G401 (cell line): ENCODE results near the gene OPCML. TPM values are rescaled to one million over a fixed set of nuclear protein-coding genes. Genes with fewer than 3 reads are reported as not detected.

ENCODE experiments used
- DNase-seq: peaks from one replicate; pipeline ENCODE4 v3.0.0-alpha.2; 2015; ENCODE audit warnings: low spot score
- in situ Hi-C: cut with HindIII; loops from 2 replicates; pipeline ENCODE4 v1.10.0; 2016; ENCODE audit warnings: low sequenced_read_pairs, mixed read lengths
- total RNA-seq: library from RNA; depleted of rRNA; stranded (reverse); fragments of >200 nt; shearing (Covaris generic); gene quantifications from 2 replicates; pipeline ENCODE4 v1.2.3, GENCODE V29; 2014

OPCML gene
- total RNA-seq, 1 experiment from 2014 or later: not detected

DNA sequence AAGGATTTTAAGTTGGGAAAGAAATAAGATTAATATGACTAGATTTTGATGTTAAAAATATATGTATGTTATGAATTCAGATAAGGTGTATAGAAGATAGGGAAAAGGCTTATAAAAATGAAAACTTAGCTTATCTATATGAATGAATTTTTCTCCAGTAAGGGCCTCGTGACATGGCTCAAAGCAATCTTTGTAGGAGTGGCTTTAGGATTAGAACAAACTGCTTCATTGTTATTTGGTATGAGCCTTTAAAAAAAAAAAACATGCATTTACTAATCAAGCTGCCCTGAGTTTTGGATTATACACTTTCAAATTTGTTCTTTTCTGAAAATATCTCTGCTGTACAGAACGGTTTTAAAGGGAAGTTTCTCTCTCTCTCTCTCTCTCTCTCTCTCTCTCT is 905.9 kb downstream of the OPCML start:
- in situ Hi-C loops: no loop called here
- DNase-seq: no peak

DNA sequence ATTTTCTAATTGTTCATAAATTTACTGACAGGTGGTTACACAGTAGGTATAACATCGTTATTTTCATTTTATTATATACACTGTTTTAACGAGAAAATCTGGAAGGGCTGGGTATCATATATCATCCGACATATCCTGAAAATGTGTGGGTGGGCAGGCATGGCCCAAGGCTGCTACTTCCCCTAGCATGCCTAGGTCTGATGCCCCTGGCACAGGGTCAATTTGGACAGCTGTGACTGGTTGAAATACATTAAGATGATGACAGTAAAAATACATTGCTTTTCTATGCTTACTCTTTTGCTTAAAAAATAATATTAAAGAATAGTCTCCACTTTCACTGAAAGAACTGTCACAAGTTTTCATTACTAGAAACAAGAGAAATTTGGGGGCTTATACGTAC is 908.8 kb downstream of the OPCML start:
- in situ Hi-C loops: no loop called here
- peak; percentile 30 for DNase-seq

DNA sequence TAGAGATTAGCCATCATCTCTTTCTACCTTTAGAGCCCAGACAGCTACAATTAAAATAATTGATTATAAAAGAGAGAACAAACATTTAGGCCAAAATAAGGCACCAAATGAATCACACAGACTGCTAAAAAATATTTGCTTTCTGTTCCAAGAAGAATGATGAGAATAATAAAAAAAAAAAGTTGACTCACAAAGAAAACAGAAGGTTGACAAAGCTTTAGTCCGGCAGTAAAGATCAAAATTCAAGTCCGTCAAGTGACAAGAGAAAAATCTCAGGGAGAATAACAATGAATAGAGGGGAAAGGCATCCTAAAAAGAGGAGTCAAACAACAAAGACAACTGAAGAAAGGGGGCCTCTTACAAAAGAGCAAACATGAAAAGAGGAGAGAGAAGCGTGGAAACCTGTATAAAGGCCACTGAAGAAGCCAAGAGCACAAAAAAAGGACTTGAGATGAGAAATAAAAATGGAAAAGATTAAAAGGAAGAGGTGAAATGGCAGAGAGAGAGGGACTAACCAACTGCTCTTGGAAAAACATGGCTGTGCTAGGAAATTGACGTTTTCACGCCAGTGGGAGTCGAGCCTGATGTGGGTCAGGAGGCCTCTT is 910.2 kb downstream of the OPCML start:
- in situ Hi-C loops: no loop called here
- no peak for DNase-seq

DNA sequence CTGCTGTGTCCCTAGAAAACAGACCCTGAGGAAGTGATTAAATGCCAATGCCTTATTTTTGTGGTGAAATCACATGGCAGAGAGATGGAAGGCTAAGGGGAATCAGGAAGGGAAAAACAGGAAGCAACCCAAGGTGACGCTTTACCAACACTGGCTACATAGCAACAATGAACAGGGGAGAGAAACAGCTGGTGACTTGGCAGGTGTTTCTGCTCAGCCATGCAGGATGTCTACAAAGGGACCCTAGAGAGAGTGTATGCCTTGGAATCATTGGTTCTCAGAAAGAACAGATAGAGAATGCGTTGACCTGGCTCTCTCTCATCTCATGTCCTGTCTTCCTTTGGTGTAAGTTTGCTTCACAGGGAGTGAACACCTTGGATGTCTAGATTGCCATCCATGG is 911.9 kb downstream of the OPCML start:
- in situ Hi-C loops: no loop called here
- no peak for DNase-seq

GRCh38 chr11:132610791-132611190 is 921.5 kb downstream of the OPCML start:
- in situ Hi-C loops: no loop called here
- DNase-seq: no peak

GRCh38 chr11:132610216-132610615 is 922.1 kb downstream of the OPCML start:
- no peak for DNase-seq
- in situ Hi-C loops: no loop called here

DNA sequence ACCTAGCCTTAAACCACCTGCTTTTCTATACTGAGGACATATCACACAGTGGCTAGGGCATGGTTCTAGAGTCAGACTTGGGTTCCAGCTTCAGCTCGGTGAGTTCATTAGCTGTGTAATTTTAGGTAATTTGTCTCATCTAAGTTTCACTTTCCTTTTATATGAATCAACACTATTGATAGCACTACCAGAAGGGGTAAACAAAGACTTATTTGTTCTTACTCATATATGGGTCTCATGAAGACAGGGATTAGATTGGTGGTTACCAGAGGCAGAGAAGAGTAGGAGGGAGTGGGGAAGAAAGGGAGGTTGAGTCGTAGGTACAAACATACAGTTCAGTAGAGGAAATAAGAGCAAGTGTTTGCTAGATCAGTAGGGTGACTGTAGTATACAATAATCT is 924.7 kb downstream of the OPCML start:
- no peak for DNase-seq
- in situ Hi-C loops: no loop called here

- in situ Hi-C loops: no loop called here
- no peak for DNase-seq
Measured at GRCh38 chr11:132605825-132606570, 926.3 kb downstream of the OPCML start.

- in situ Hi-C loops: no loop called here
- DNase-seq: no peak
Measured at GRCh38 chr11:132604431-132604830, 927.9 kb downstream of the OPCML start.

- in situ Hi-C loops: no loop called here
- peak; percentile 40 for DNase-seq
Measured at GRCh38 chr11:132601875-132602274, 930.4 kb downstream of the OPCML start.

- in situ Hi-C loops: no loop called here
Measured at GRCh38 chr11:132595711-132596134, 936.6 kb downstream of the OPCML start.

GRCh38 chr11:132595246-132595645 is 937.1 kb downstream of the OPCML start:
- in situ Hi-C loops: no loop called here
- DNase-seq: peak; percentile 72

More at GRCh38 chr11:132595711-132596134, 936.6 kb downstream of the OPCML start:
- peak; percentile 77 for DNase-seq

DNA sequence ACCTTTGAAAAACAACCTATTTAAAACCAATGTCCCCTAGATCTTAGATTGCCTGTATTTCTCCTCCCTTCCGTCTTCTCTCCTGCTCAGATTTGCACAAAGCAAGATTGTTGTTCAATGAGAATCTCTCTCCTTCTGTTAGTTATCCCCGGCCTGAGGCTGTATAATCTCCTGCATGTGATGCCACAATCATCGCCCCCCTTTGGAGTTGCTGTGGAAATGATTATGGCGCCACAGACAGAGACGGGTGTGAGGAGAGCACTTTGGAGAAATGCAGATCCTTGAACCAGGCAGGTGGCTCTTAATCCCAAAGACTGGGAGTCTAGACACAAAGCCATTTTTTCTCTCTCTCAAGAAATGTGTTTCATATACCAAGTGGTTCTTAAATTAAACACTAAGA is 941.3 kb downstream of the OPCML start:
- in situ Hi-C loops: no loop called here

DNA sequence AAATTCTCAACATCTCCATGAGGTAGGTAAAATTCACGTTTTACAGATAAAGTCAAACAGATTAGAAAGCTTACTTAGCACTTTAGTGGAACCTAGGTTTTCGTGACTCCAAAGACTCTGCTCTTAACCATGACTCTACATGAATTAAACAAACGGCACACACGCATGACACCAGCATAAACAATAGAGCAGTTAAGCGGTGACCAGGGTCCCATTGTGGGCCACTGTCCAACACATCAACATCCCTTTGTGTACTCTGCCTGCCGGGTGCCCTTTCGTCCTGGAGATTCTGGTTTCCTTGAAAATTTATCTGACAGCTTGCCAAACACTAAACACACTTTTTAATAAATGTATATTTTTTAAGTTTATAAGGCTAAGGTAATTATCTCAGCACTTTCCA is 941.7 kb downstream of the OPCML start:
- in situ Hi-C loops: no loop called here
- DNase-seq: no peak

More for the DNA sequence above, 941.3 kb downstream of the OPCML start:
- DNase-seq: no peak

DNA sequence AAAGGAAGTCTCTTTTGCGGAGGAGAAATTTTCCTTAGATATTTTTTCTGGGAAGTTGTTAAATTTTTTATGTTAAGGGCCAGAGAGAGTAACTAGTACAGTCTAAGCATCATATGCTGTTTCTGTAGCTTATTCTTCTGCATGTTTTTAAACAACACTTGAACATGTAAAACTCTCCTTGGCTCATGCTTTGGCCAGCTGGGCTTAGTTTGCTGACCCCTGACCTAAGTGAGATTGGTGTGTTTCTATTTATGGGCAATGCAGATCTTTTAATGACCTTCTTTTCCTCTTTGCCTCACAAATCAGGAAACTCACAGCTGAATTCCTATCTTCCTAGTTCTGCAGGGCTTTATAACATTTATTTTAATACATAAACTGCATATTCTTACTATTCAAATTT is 942.5 kb downstream of the OPCML start:
- DNase-seq: no peak
- in situ Hi-C loops: no loop called here

GRCh38 chr11:132588366-132588765 is 943.9 kb downstream of the OPCML start:
- no peak for DNase-seq
- in situ Hi-C loops: no loop called here

- in situ Hi-C loops: no loop called here
- no peak for DNase-seq
Measured at GRCh38 chr11:132587716-132588115, 944.6 kb downstream of the OPCML start.

GRCh38 chr11:132586801-132587200 is 945.5 kb downstream of the OPCML start:
- in situ Hi-C loops: no loop called here
- DNase-seq: peak; percentile 99

- in situ Hi-C loops: no loop called here
- no peak for DNase-seq
Measured at GRCh38 chr11:132579634-132580327, 952.5 kb downstream of the OPCML start.

DNA sequence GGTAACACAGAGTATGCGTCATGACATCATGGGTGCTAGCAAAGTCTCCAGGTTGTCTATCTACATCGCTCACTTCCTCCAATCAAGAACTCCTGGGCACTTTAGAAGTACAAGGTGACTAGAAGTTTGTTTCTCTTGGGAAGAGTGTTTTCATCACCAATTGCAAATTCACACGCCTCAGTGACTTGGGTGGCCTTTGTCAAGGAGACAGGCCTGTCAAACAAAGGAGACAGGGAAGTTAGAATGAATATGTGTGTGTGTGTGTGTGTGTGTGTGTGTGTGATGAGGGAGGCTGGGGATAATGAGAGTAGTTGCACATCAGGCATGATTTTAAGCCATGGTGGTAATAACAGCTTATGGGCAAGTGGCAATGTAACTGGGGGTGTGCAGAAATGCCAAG is 953.2 kb downstream of the OPCML start:
- in situ Hi-C loops: no loop called here
- DNase-seq: no peak
